Prostate gland (tissue), 2 donors: ENCODE measurements around the gene ATP23. TPM values are rescaled to one million over a fixed set of nuclear protein-coding genes. Genes with fewer than 3 reads are reported as not detected.

Source experiments
- DNase-seq: peaks from one replicate; pipeline ENCODE4 v3.0.0-alpha.2; 2019; ENCODE audit warnings: low spot score
- H3K27ac ChIP-seq, 2 donors: fragments of 200-600 bp; sonication (generic); 2 replicates each; pipeline ENCODE4 v1.5.1; 2017 to 2019
- H3K27me3 ChIP-seq: fragments of 200-600 bp; sonication (generic); replicated peaks from 2 replicates; pipeline ENCODE4 v1.5.1; 2019; ENCODE audit not compliant: insufficient read depth
- H3K36me3 ChIP-seq, 2 donors: fragments of 200-600 bp; sonication (generic); 1 replicate in 1 of 2; 2 replicates in 1 of 2; pipeline versions ENCODE4 v1.5.1 to v1.8.1; 2017 to 2019
- H3K4me1 ChIP-seq: fragments of 200-600 bp; sonication (generic); replicated peaks from 2 replicates; pipeline ENCODE4 v1.5.1; 2019
- H3K4me3 ChIP-seq, 2 donors: fragments of 200-600 bp; sonication (generic); 2 replicates each; pipeline ENCODE4 v1.5.1; 2017 to 2019
- H3K9me3 ChIP-seq: fragments of 200-600 bp; sonication (generic); 2 replicates; pipeline ENCODE4 v1.5.1; 2017
- POLR2A ChIP-seq: fragments of 450-650 bp; IDR thresholded peaks from one replicate; pipeline ENCODE4 v1.6.1; 2016; ENCODE audit warnings: antibody characterized with exemption, mild to moderate bottlenecking
- POLR2AphosphoS5 ChIP-seq: sonication (generic); formaldehyde crosslinking; IDR thresholded peaks from one replicate; pipeline ENCODE4 v1.6.1; 2017; ENCODE audit warnings: antibody characterized with exemption
- WGBS: methylation state at CpG from one replicate; pipeline ENCODE4 v1.1.5; 2018; 5-methylcytosine and 5-hydroxymethylcytosine counted together
- intact Hi-C: fragments of 100-400 bp; cut with DNase I; formaldehyde crosslinking; loops from one replicate; pipeline ENCODE4 v1.14.2; 2022
- total RNA-seq, 2 donors: library from RNA; depleted of rRNA; stranded (reverse); fragments of >200 nt; gene quantifications; one replicate each; pipeline ENCODE4 v1.1.0, GENCODE V29; 2016
- TF ChIP-seq, protein P1 (sequence below), 4 experiments: fragments of 200-600 bp in 2 of 4; fragments of 450-650 bp in 2 of 4; sonication (generic) in 2 of 4; IDR thresholded peaks; 1 replicate in 3 of 4; 2 replicates in 1 of 4; pipeline ENCODE4 v1.5.1; 2016 to 2019; ENCODE audit warnings: antibody characterized with exemption in 4 of 4, mild to moderate bottlenecking in 2 of 4, moderate library complexity in 2 of 4

Gene ATP23
- total RNA-seq, 2 donors from 2014 or later, result 8.0 to 15.0 TPM

DNA sequence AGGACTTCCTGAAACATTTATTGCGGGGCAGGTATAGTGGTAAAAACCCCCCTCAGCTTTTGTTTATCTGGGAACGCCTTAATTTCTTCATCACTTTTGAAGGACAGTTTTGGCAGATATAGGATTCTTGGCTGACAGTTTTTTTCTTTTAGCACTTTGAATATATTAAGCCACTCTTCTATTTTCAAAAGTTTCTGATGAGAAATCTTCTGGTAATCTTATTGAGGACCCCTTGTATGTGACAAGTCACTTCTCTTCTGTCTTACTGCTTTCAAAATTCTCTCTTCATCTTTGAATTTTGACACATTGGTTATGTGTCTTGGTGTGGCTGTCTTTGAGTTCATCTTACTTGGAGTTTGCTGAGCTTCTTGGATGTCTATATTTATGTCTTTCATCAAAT, 59.1 kb downstream of the ATP23 start:
- intact Hi-C loops, result no loop called here
- Histone ChIP-seq H3K27me3 (no peaks in the 10 kb centered on the region), H3K9me3 (no peaks in the 10 kb centered on the region), H3K4me1 (no peaks in the 10 kb centered on the region), H3K36me3 (no peaks in the 10 kb centered on the region), H3K4me3 (no peak overlapping the region), H3K27ac (no peak overlapping the region)
- DNase-seq, result no peak
- WGBS, result 87% methylated on average over 2 of the region's 2 CpGs
- TF ChIP-seq POLR2AphosphoS5 (no peak), POLR2A (no peak)
- TF ChIP-seq, protein P1, sequence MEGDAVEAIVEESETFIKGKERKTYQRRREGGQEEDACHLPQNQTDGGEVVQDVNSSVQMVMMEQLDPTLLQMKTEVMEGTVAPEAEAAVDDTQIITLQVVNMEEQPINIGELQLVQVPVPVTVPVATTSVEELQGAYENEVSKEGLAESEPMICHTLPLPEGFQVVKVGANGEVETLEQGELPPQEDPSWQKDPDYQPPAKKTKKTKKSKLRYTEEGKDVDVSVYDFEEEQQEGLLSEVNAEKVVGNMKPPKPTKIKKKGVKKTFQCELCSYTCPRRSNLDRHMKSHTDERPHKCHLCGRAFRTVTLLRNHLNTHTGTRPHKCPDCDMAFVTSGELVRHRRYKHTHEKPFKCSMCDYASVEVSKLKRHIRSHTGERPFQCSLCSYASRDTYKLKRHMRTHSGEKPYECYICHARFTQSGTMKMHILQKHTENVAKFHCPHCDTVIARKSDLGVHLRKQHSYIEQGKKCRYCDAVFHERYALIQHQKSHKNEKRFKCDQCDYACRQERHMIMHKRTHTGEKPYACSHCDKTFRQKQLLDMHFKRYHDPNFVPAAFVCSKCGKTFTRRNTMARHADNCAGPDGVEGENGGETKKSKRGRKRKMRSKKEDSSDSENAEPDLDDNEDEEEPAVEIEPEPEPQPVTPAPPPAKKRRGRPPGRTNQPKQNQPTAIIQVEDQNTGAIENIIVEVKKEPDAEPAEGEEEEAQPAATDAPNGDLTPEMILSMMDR (IDR thresholded peaks at IDR 0.05), result no peak

DNA sequence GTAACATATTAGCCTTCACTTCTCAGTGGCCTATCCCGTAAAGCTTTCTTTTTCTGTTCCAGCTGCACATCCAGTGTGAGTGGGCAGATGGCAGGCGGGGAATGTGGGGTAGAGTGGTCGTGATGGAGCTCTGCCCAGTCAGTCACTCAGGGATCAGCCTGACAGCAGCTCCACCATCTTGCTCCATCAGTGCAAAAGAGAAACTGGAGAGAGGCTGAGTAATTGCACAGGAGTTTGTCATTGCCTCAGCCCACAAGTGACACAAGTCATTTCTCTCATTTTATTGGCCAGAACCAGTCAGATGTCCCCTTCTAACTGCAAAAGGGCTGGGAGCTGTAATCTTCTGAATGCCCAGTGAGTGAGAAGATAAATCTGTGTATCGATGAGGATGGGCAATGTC, 66.5 kb downstream of the ATP23 start:
- Histone ChIP-seq H3K4me1 (no peaks in the 10 kb centered on the region), H3K4me3 (no peak overlapping the region), H3K27ac (no peak overlapping the region), H3K36me3 (no peaks in the 10 kb centered on the region), H3K9me3 (no peaks in the 10 kb centered on the region), H3K27me3 (no peaks in the 10 kb centered on the region)
- WGBS, result 89% methylated on average over 4 of the region's 4 CpGs
- TF ChIP-seq, protein P1 (IDR thresholded peaks at IDR 0.05), result no peak
- TF ChIP-seq POLR2A (no peak), POLR2AphosphoS5 (no peak)
- no peak for DNase-seq
- intact Hi-C loops, result no loop called here

DNA sequence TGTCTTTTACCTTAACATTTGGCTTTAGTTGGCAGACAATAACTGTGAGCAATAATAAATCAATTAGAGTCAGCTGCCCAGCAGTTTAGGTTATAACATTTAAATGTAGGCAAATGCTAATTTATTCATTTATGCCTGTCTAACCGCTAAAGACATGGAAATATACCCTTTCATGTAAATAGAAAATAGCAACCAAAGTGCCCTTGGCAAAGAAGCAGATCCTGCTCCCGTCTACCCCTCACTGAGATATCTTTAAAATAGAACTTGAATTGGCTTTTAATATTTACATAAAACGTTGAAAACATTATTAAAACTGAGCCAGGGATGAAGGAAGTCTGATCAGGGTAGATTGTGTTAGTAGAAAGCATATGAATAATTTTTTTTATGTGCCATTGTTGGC, 67.3 kb downstream of the ATP23 start:
- H3K9me3 ChIP-seq, result no peaks in the 10 kb centered on the region
- DNase-seq, result no peak
- WGBS, result 34% methylated on average over 3 of the region's 3 CpGs
- H3K27ac ChIP-seq, result no peak overlapping the region
- no peaks in the 10 kb centered on the region for H3K27me3 ChIP-seq
- intact Hi-C loops, result no loop called here
- no peaks in the 10 kb centered on the region for H3K36me3 ChIP-seq
- no peak overlapping the region for H3K4me3 ChIP-seq
- no peaks in the 10 kb centered on the region for H3K4me1 ChIP-seq
- TF ChIP-seq POLR2A (no peak), POLR2AphosphoS5 (no peak)

Other genes starting within 250 kb of the ATP23 start
- gene OS9, start 247.4 kb upstream of the ATP23 start, total RNA-seq, result 100 to 1,000 TPM; 210 to 321 TPM
- gene AGAP2, start 202.8 kb upstream of the ATP23 start, total RNA-seq, result 1 to 10 TPM in 1 of 2 donors, under 1 TPM in 1; 0.82 to 4.2 TPM
- gene TSPAN31, start 196.5 kb upstream of the ATP23 start, total RNA-seq, result 100 to 1,000 TPM in 1 of 2 donors, 10 to 100 TPM in 1; 40.4 to 127 TPM
- gene CDK4, start 189.3 kb upstream of the ATP23 start, total RNA-seq, result 100 to 1,000 TPM in 1 of 2 donors, 10 to 100 TPM in 1; 97.5 to 103 TPM
- 10 to 100 TPM; 11.1 to 13.2 TPM for gene MARCHF9, start 186.5 kb upstream of the ATP23 start, total RNA-seq
- under 1 TPM; 0.14 to 0.91 TPM for gene CYP27B1, start 174.5 kb upstream of the ATP23 start, total RNA-seq
- 10 to 100 TPM in 1 of 2 donors, 1 to 10 TPM in 1; 4.9 to 14.3 TPM for gene METTL1, start 169.5 kb upstream of the ATP23 start, total RNA-seq
- gene EEF1AKMT3, start 169.0 kb upstream of the ATP23 start, total RNA-seq, result 10 to 100 TPM; 12.1 to 12.6 TPM
- gene TSFM, start 158.8 kb upstream of the ATP23 start, total RNA-seq, result 10 to 100 TPM; 24.3 to 39.6 TPM
- gene AVIL, start 122.8 kb upstream of the ATP23 start, total RNA-seq, result 1 to 10 TPM; 3.1 to 3.5 TPM
- 100 to 1,000 TPM in 1 of 2 donors, 10 to 100 TPM in 1; 99.2 to 159 TPM for gene CTDSP2, start 94.8 kb upstream of the ATP23 start, total RNA-seq